ENCODE results near the gene SLC49A3. TPM values are rescaled to one million over a fixed set of nuclear protein-coding genes. Genes with fewer than 3 reads are reported as not detected.

SLC49A3 gene
- total and polyA plus RNA-seq, 10 of the 15 experiments (the other 5 are each of a cell fraction or from before 2014, with no cell fraction given), result 0.09 to 0.85 (median 0.18) TPM; not detected in 4

- Histone ChIP-seq H3K4me1 (ENCODE audit: control insufficient read depth, insufficient read depth, low read length) (no peaks in the 10 kb centered on the region), H3K9me3 (replicated peaks; ENCODE audit: control insufficient read depth, insufficient read depth, low read length) (peaks cover 3% of the 10 kb centered on the region; the same call in 2 of the 3 replicates), H3K4me2 (ENCODE audit: control insufficient read depth, insufficient read depth) (no peak overlapping the region), H4K20me1 (ENCODE audit: control insufficient read depth, insufficient read depth) (no peaks in the 10 kb centered on the region), H3K9ac (ENCODE audit: control insufficient read depth, insufficient read depth, low read length) (no peak overlapping the region), H3K4me3 (no peak overlapping the region), H3K36me3 (ENCODE audit: control insufficient read depth in 2 of 2, insufficient read depth in 2 of 2, low read length in 1 of 2) (no peaks in the 10 kb centered on the region), H3K79me2 (ENCODE audit: control insufficient read depth, insufficient read depth, low read length) (no peaks in the 10 kb centered on the region), H2AFZ (ENCODE audit: control insufficient read depth, low read depth, low read length) (no peak overlapping the region), H3K27ac (ENCODE audit: control insufficient read depth, insufficient read depth) (no peak overlapping the region), H3K27me3 (replicated peaks in 1 of 2; ENCODE audit: control insufficient read depth in 2 of 2, insufficient read depth in 2 of 2, low read length in 1 of 2) (no peaks in the 10 kb centered on the region)
- intact Hi-C loops (cut with micrococcal nuclease; ENCODE audit: unreplicated experiment) (no loop called here), in situ Hi-C loops (cut with MboI) (no loop called here)
- no TSS peak for BruUV-seq (replicated peaks)
- ChIA-PET CTCF (no interaction called here), POLR2A (no interaction called here), RAD21 (ENCODE audit: unreplicated experiment) (no interaction called here), SMC1A (ENCODE audit: uncharacterized antibody, unreplicated experiment) (no interaction called here)
- TF ChIP-seq RELA (IDR thresholded peaks at IDR 0.05; ENCODE audit: borderline replicate concordance, partially characterized antibody) (no peak), ZSCAN29 (IDR thresholded peaks at IDR 0.05) (no peak), SIN3A (IDR thresholded peaks at IDR 0.05; ENCODE audit: low read depth, low read length) (no peak), CBX5 (IDR thresholded peaks at IDR 0.05; ENCODE audit: low read depth) (no peak), POLR2AphosphoS5 (IDR thresholded peaks at IDR 0.05; ENCODE audit: low read length) (no peak), BHLHE40 (IDR thresholded peaks at IDR 0.05; ENCODE audit: borderline replicate concordance in 1 of 2, low read depth in 2 of 2, low read length in 1 of 2) (no peak), SREBF2 (IDR thresholded peaks at IDR 0.05; ENCODE audit: low read length) (no peak), HDAC2 (IDR thresholded peaks at IDR 0.05) (no peak)
- FAIRE-seq (no peak), ATAC-seq (no peak), DNase-seq (ENCODE audit: low read depth, low spot score) (no peak)
- 68% methylated on average over 8 of the region's 15 CpGs for WGBS (ENCODE audit: insufficient coverage, insufficient replicate concordance, low lambda C conversion rate, missing lambda C conversion rate)
Observed at GRCh38 chr4:633976-634598, 54.9 kb downstream of the SLC49A3 start.

- FAIRE-seq, result no peak
- in situ Hi-C loops (cut with MboI), result no loop called here
- SMC1A ChIA-PET (ENCODE audit: uncharacterized antibody, unreplicated experiment), result no interaction called here
- TF ChIP-seq PRDM15 (CRISPR knock-in tag; IDR thresholded peaks at IDR 0.05) (no peak), HDAC2 (IDR thresholded peaks at IDR 0.05) (no peak), ZNF622 (IDR thresholded peaks at IDR 0.05) (no peak)
Observed at GRCh38 chr4:633406-633805, 55.5 kb downstream of the SLC49A3 start.

More at GRCh38 chr4:633406-633805, 55.5 kb downstream of the SLC49A3 start:
- Histone ChIP-seq H3K27me3 (replicated peaks in 1 of 2; ENCODE audit: control insufficient read depth in 2 of 2, insufficient read depth in 2 of 2, low read length in 1 of 2) (no peaks in the 10 kb centered on the region), H3K27ac (ENCODE audit: control insufficient read depth, insufficient read depth) (no peak overlapping the region), H3K36me3 (ENCODE audit: control insufficient read depth in 2 of 2, insufficient read depth in 2 of 2, low read length in 1 of 2) (no peaks in the 10 kb centered on the region), H3K4me2 (ENCODE audit: control insufficient read depth, insufficient read depth) (no peak overlapping the region), H3K9me3 (replicated peaks; ENCODE audit: control insufficient read depth, insufficient read depth, low read length) (peaks cover 3% of the 10 kb centered on the region; the same call in 2 of the 3 replicates), H3K79me2 (ENCODE audit: control insufficient read depth, insufficient read depth, low read length) (no peaks in the 10 kb centered on the region), H2AFZ (ENCODE audit: control insufficient read depth, low read depth, low read length) (no peak overlapping the region), H3K4me3 (no peak overlapping the region), H4K20me1 (ENCODE audit: control insufficient read depth, insufficient read depth) (no peaks in the 10 kb centered on the region), H3K9ac (ENCODE audit: control insufficient read depth, insufficient read depth, low read length) (no peak overlapping the region), H3K4me1 (ENCODE audit: control insufficient read depth, insufficient read depth, low read length) (no peaks in the 10 kb centered on the region)
- no peak for DNase-seq (ENCODE audit: low read depth, low spot score)
- WGBS (ENCODE audit: insufficient coverage, insufficient replicate concordance, low lambda C conversion rate, missing lambda C conversion rate), result 35% methylated on average over 9 of the region's 9 CpGs
- no TSS peak for BruUV-seq (replicated peaks)
- POLR2A ChIA-PET, result no interaction called here
- RAD21 ChIA-PET (ENCODE audit: unreplicated experiment), result no interaction called here
- CTCF ChIA-PET, result no interaction called here
- no peak for ATAC-seq
- intact Hi-C loops (cut with micrococcal nuclease; ENCODE audit: unreplicated experiment), result no loop called here

Data from GM12878 (cell line).